Spleen (tissue), 7 donors: Measurements from ENCODE around the gene PAX3.

Source experiments
- POLR2AphosphoS5 ChIP-seq, 3 donors: sonication (generic); formaldehyde crosslinking; IDR thresholded peaks; one replicate each; pipeline ENCODE4 v1.5.1; 2017; ENCODE audit warnings: antibody characterized with exemption in 3 of 3
- TF ChIP-seq, protein P1 (sequence below), 11 experiments: fragments of 200-600 bp in 7 of 11; fragments of 450-650 bp in 4 of 11; sonication (generic) in 4 of 11; IDR thresholded peaks in 8 of 11; conservative IDR thresholded peaks in 3 of 11; 1 replicate in 7 of 11; 2 replicates in 4 of 11; pipeline versions ENCODE4 v1.4.0 to v1.8.0; 2016 to 2021; ENCODE audit warnings: antibody characterized with exemption in 11 of 11, inconsistent platforms in 4 of 11, mild to moderate bottlenecking in 1 of 11
- donor health status: DM: no; HTN: no; CAD: no; lungs with moderate emphysema.
- donor health status: DM: no; HTN: no; CAD: no.
- donor health status: DM: no; HTN: no; CAD: no.

DNA sequence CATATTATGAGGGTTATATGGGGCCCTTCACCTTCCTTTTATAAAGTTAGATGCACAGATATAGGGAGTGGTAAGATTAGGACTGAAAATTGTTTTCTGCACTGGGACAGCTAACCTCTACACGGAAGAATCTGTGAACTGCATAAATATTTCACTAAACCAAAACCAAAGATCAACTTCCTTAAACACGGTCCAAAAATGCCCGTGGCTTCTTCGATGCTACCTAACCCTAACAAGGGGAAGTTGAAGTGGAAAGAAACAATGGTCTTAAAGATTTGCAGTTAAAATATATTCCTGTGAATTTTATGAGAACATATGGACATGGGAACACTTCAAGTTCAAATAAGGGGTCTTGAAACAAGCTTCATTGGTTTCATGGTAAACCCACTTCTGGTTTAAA is 33.3 kb upstream of the PAX3 start:
- TF ChIP-seq, protein P1, sequence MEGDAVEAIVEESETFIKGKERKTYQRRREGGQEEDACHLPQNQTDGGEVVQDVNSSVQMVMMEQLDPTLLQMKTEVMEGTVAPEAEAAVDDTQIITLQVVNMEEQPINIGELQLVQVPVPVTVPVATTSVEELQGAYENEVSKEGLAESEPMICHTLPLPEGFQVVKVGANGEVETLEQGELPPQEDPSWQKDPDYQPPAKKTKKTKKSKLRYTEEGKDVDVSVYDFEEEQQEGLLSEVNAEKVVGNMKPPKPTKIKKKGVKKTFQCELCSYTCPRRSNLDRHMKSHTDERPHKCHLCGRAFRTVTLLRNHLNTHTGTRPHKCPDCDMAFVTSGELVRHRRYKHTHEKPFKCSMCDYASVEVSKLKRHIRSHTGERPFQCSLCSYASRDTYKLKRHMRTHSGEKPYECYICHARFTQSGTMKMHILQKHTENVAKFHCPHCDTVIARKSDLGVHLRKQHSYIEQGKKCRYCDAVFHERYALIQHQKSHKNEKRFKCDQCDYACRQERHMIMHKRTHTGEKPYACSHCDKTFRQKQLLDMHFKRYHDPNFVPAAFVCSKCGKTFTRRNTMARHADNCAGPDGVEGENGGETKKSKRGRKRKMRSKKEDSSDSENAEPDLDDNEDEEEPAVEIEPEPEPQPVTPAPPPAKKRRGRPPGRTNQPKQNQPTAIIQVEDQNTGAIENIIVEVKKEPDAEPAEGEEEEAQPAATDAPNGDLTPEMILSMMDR (IDR thresholded peaks at IDR 0.05 in 8 of 11, conservative IDR thresholded peaks at IDR 0.05 in 3 of 11) = no peak
- TF ChIP-seq POLR2AphosphoS5 (IDR thresholded peaks at IDR 0.05) = no peak
